Iris pigment epithelial cell (primary cell): ENCODE results near the gene SCNN1A.

Experiments used
- DNase-seq: peaks from one replicate; pipeline ENCODE4 v3.0.0-alpha.2; 2011; ENCODE audit warnings: low read depth

The SCNN1A gene

GRCh38 chr12:6334359-6334758, 41.0 kb downstream of the SCNN1A start:
- DNase-seq = no peak

DNA sequence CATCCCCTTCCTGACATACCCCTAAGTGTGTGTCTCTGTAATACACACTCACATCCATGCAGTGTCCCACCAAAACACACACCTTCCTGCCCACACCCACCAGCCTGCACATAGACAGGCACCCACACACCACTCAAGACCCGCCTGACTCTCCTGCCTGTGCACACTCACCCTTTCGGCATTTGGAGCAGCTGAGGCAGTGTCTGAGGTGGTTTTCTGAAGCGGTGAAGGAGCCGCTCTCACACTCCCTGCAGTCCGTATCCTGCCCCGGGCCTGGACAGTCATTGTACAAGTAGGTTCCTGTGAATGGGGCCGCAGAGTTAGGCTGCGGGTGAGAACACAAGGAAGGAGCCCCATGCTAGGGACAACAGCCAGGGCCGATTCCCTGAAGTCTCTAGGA, 41.8 kb downstream of the SCNN1A start:
- peak; percentile 93 for DNase-seq

GRCh38 chr12:6333029-6333428, 42.3 kb downstream of the SCNN1A start:
- DNase-seq = no peak

DNA sequence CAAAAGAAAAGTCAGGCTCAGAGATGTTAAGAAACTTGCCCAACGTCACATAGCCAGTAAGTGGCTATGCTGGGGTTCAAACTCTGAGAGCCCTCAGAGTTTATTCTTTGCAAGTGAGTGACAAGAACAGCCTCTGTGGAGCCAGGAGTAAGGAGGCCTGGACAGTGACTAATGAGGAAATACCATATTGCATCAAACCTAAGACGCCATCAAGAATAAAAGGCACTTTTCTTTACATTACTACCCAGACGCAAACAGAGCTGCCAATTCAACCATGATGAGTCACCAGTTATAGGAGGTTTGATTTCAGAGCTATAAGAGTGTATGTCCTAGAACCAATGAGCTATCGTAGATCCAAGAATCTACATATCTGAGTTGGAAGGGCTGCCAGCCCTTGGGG, 42.9 kb downstream of the SCNN1A start:
- DNase-seq = peak; percentile 94

GRCh38 chr12:6330999-6331714, 44.2 kb downstream of the SCNN1A start:
- DNase-seq = peak; percentile 10

- DNase-seq = no peak
These were observed 45.2 kb downstream of the SCNN1A start for GRCh38 chr12:6330192-6330591.

DNA sequence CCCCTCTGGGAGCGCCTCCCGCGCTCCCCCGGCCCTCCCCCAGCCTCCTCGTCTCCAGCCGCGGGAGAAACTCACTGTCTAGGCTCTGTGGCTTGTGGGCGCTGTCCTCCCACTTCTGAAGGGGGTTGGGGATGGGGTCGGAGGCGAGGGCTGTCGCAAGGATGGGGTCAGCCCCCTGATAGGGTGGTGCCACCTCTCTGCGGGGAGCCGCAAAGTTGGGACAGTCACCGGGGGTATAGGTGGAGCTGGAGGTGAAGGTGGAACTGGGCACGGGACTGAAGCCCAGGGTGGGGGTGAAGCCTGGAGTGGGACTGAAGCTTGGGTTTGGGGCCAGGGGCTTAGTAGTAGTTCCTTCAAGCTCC, 45.7 kb downstream of the SCNN1A start:
- DNase-seq = no peak

- DNase-seq = no peak
These were observed 46.2 kb downstream of the SCNN1A start for GRCh38 chr12:6328945-6329702.

DNA sequence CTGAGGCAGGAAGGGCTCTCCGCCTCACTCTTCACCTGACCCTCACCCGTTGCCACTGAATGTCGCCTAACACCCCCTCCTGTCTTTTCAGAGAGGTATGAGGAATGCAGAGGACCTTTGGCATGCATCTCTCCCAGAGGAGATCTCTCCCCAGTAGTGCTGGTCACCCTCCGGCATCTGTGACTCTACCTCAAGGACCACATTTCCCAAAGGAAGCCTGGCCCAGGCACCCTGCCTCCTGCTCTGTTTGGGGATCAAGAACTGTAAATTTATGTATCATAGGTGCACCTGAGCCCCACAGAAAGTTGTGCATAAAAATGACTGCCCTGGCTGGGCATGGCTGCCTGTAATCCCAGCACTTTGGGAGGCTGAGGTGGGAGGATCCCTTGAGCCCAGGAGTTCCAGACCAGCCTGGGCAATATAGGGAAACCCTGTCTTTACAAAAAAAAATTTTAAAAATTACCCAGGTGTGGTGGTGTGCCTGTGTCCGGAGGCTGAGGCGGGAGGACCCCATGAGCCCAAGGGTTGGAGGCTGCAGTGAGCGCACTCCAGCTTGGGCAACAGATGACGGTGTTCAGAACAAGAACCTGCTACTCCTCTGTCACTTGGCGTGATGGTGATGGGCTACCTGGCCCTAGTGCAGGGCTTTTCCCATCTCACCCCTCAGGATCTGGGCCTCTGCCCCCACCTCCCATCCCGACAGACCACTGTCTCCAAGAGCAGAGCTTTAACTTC, 47.2 kb downstream of the SCNN1A start:
- no peak for DNase-seq

- peak; percentile 18 for DNase-seq
These were observed 47.9 kb downstream of the SCNN1A start for GRCh38 chr12:6327229-6328041.

- DNase-seq = peak; percentile 49
These were observed 48.8 kb downstream of the SCNN1A start for GRCh38 chr12:6326316-6327228.

- no peak for DNase-seq
These were observed 50.2 kb downstream of the SCNN1A start for GRCh38 chr12:6324936-6325750.

GRCh38 chr12:6323995-6324711, 51.2 kb downstream of the SCNN1A start:
- DNase-seq = no peak

DNA sequence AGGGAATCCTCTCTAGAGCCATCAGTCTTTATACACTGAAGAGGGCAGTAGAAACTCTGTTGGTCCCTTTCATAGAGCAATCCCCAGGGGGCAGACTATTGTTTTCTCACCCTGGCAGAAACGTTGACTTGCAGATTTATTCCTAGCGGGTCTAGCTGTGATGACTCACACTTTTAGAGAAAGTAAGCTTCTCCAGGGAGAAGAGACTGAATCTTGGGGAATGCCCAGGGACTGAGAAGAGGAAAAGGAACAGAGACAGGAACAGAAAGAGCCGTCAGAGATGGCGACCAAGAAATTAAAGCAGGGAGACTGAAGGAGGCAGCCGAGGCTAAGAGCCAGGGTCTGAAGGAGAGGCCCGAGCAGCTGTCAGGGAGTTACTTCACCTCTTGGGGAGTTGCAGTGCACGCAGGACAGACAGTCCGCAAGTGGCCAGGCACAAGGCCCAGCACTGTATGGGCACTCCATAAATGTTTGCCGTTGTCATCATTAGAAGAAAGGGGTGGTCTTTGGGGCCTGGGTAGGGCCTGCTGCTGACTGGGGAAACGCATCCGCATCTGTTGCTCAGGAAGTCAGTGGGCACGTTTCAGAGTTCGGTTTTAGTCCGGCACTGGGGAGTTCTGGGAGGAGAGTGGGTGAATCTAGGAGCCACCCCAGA, 51.9 kb downstream of the SCNN1A start:
- peak; percentile 92 for DNase-seq

- no peak for DNase-seq
These were observed 52.4 kb downstream of the SCNN1A start for GRCh38 chr12:6322969-6323339.

DNA sequence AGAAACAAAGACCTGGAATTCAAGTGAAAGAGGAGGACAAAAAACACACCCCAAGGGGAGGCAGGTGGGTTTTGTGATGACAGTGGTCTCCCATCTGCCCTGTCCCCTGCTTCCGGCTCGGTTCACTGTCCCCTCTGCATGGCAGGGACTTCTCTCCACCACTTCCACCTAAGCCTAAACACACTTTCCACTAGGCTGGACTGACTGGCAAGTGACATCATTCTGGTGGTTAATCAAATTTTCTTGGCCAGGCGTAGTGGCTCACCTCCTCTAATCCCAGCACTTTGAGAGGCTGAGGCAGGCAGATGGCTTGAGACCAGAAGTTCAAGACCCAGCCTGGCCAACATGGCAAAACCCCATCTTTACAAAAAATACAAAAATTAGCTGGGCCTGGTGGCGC, 53.0 kb downstream of the SCNN1A start:
- peak; percentile 43 for DNase-seq

- peak; percentile 17 for DNase-seq
These were observed 53.5 kb downstream of the SCNN1A start for GRCh38 chr12:6321905-6322304.

- peak; percentile 9 for DNase-seq
These were observed 55.9 kb downstream of the SCNN1A start for GRCh38 chr12:6319446-6319845.

- DNase-seq = no peak
These were observed 56.9 kb downstream of the SCNN1A start for GRCh38 chr12:6318440-6318879.
